Neutrophil (primary cell): ENCODE results near the gene TESMIN.

Experiments
- H3K27ac ChIP-seq: fragments of 200-600 bp; sonication (generic); 2 replicates; pipeline ENCODE4 v1.5.1; 2016; ENCODE audit warnings: mild to moderate bottlenecking, moderate library complexity
- H3K27me3 ChIP-seq: fragments of 200-600 bp; sonication (generic); 2 replicates; pipeline ENCODE4 v1.6.0; 2016; ENCODE audit warnings: mild to moderate bottlenecking
- H3K36me3 ChIP-seq: fragments of 200-600 bp; sonication (generic); 2 replicates; pipeline ENCODE4 v1.5.1; 2017
- H3K4me1 ChIP-seq, 2 experiments: fragments of 200-600 bp in 1 of 2; sonication (generic) in 1 of 2; 1 replicate in 1 of 2; 2 replicates in 1 of 2; pipeline versions ENCODE4 v1.5.1 to v1.6.1; 2013 to 2016; ENCODE audit warnings: low read depth in 1 of 2, low read length in 1 of 2, mild to moderate bottlenecking in 1 of 2, moderate library complexity in 1 of 2; ENCODE audit not compliant: control insufficient read depth in 1 of 2, insufficient read depth in 1 of 2
- H3K4me3 ChIP-seq, 2 experiments: fragments of 200-600 bp in 1 of 2; sonication (generic) in 1 of 2; 1 replicate in 1 of 2; 2 replicates in 1 of 2; pipeline ENCODE4 v1.5.1; 2013 to 2016; ENCODE audit warnings: low read depth in 1 of 2, low read length in 1 of 2, mild to moderate bottlenecking in 1 of 2, moderate library complexity in 1 of 2
- H3K9me3 ChIP-seq: fragments of 200-600 bp; sonication (generic); 2 replicates; pipeline ENCODE4 v1.5.1; 2016
- TF ChIP-seq, protein P1 (sequence below): fragments of 200-600 bp; sonication (generic); IDR thresholded peaks from 2 replicates; pipeline ENCODE4 v1.5.1; 2016; ENCODE audit warnings: antibody characterized with exemption

TESMIN gene

DNA sequence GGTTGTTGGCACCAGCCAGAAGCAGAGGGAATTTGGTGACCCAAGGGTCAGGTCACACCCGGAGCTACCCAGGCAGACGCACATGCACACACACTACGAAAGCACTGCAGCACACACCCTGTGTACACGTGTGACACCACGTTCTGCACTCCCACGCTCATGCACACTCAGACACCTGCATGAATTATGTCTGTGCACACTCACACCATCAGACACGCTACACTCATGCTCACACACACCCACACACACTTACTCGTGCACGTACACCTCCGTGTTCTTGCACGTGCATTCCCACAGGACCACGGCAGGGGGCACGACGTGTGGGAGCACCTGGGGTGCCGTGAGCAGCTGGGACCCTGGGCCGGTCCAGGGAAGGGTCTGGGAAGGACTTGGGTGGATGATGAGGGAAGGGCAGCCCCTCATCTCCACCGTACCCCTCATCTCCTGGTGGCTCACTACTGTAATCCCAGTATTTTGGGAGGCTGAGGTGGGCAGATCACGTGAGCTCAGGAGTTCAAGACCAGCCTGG is 87.8 kb downstream of the TESMIN start:
- no peaks in the 10 kb centered on the region for H3K9me3 ChIP-seq
- TF ChIP-seq, protein P1, sequence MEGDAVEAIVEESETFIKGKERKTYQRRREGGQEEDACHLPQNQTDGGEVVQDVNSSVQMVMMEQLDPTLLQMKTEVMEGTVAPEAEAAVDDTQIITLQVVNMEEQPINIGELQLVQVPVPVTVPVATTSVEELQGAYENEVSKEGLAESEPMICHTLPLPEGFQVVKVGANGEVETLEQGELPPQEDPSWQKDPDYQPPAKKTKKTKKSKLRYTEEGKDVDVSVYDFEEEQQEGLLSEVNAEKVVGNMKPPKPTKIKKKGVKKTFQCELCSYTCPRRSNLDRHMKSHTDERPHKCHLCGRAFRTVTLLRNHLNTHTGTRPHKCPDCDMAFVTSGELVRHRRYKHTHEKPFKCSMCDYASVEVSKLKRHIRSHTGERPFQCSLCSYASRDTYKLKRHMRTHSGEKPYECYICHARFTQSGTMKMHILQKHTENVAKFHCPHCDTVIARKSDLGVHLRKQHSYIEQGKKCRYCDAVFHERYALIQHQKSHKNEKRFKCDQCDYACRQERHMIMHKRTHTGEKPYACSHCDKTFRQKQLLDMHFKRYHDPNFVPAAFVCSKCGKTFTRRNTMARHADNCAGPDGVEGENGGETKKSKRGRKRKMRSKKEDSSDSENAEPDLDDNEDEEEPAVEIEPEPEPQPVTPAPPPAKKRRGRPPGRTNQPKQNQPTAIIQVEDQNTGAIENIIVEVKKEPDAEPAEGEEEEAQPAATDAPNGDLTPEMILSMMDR = no peak
- no peak overlapping the region for H3K27ac ChIP-seq
- H3K4me3 ChIP-seq = no peak overlapping the region
- H3K36me3 ChIP-seq = no peaks in the 10 kb centered on the region
- peaks cover 6% of the 10 kb centered on the region for H3K27me3 ChIP-seq
- no peaks in the 10 kb centered on the region for H3K4me1 ChIP-seq

DNA sequence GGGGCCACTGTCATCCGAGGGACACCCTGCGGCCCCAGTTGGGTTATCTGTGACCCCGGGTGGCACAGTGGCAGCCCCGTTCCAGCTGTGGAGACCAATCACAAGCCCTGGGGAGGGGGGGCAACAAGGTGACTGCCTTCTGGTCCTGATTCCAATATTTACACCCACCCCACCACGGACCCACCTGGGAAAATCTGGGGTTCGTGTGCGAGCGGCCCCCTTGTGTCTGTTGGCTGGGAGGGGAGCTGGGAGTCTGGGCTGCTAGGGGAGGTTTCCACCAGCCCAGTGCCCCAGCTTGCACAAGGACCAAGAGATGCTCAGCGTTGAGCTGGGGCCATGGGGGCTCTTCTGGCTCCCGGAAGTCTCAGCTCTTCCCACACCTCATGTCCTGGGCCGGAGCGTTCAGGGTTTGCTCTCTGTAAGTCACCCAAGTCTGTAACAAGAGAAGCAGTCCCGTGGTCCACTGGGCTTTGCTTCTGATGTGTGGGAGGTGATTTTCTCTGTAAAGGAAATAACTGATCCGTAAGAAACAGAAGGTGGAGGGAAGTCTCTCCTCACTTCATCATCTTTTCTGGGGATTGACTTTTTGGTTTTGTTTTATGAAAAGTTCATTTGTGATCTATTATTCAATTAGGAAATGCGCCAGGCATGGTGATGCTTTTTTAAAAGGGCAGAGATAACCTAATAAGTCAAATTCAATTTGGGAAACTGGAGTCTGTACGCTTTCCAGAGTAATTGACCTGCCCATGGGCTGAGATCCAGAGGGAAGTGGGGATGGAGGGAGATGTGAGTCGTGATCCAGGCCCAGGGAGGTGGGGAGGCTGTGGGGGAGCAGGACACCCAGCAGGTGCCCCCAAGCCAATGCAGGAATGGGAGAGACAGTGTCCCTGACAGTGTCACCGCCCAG is 89.4 kb downstream of the TESMIN start:
- Histone ChIP-seq H3K9me3 (no peaks in the 10 kb centered on the region), H3K36me3 (no peaks in the 10 kb centered on the region), H3K27me3 (peaks cover 6% of the 10 kb centered on the region), H3K4me3 (no peak overlapping the region), H3K27ac (no peak overlapping the region), H3K4me1 (no peaks in the 10 kb centered on the region)
- TF ChIP-seq, protein P1 = no peak

DNA sequence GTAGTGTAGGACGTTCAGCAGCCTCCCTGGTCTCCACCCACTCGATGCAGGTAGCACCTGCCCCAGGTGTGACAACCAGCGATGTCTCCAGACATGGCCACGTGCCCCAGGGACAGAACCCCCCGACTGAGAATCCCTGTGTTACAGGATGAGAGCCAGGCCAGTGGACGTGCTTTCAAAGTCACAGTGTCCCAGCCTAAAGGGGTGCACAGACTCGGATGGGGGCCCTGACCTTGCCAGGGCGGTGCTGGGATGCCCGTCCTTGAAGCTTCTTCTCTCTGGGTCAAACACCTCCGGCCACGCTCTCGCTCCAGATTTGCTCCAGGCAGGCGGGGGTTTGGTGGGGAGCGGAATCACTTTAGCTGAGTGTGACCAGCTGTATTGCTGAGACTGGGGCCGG is 90.3 kb downstream of the TESMIN start:
- Histone ChIP-seq H3K4me3 (no peak overlapping the region), H3K27me3 (peaks cover 6% of the 10 kb centered on the region), H3K36me3 (no peaks in the 10 kb centered on the region), H3K9me3 (no peaks in the 10 kb centered on the region), H3K27ac (no peak overlapping the region), H3K4me1 (no peaks in the 10 kb centered on the region)
- TF ChIP-seq, protein P1 = no peak

DNA sequence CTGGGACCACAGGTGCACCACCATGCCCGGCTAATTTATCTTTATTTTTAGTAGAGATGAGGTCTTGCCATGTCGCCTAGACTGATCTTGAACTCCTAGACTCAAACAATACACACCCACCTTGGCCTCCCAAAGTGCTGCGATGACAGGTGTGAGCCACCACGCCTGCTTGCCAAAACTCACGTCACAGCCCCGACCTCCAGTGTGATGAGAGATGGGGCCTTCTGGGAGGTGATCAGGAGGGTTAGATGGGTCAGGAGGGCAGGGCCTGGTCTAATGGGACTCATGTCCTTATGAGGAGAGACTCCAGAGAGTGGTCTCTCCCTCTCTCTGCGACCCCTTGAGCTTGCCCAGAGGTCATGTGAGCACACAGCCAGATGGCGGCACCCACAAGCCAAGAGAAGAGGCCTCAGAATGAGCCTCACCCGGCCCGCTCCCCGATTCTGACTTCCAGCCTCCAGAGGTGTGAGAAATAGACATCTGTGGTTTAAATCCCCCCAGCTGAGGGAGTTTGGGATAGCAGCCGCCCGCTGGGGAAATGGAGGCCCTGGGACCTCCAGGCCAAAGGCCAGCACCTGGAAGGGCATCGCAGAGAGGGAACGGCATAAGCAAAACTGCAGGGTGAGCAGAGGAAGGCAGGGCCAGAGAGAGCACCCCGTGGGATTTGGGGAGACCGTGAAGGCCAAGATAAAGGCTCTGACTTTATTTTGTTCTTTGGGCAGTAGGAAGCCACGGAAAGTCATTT is 91.1 kb downstream of the TESMIN start:
- Histone ChIP-seq H3K27ac (no peak overlapping the region), H3K36me3 (no peaks in the 10 kb centered on the region), H3K27me3 (peaks cover 6% of the 10 kb centered on the region), H3K4me1 (no peaks in the 10 kb centered on the region), H3K4me3 (no peak overlapping the region), H3K9me3 (no peaks in the 10 kb centered on the region)
- TF ChIP-seq, protein P1 = no peak

DNA sequence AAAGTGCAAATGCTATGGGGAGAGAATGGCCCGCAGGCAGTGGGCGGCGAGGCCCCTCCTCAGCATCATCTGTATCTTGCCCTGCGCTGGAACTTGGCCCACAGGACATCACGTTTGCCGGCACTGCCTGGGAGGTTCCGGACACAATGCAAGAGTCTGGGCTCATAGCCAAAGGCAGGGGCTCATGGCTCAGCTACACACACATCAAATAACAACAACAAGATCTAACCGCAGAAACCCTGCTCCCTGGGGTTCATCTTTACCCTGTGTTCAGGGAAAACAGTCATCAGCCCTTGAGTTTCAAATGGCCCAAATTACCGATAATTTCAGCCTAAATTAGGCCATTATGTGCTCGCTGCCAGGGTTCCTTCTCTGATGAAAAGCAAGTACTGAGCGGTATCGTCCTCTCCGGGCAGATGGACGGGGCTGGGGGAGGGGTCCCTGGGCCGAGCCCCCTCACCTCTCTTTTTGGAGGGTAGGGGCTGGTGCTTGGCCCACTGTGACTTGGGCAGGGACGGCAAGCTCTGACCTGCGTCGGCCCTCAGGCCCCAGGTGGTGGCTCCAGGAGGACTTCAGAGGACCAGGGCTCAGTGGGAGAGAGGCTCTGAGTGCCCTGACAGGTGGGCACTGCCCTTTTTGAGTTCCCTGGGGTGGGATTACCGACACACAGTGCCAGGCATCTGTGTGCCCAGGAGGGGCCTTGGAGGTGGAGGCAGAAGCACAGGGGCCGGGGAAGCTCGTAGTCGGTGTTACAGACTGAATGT is 92.0 kb downstream of the TESMIN start:
- Histone ChIP-seq H3K4me1 (no peaks in the 10 kb centered on the region), H3K4me3 (no peak overlapping the region), H3K27ac (no peak overlapping the region), H3K36me3 (no peaks in the 10 kb centered on the region), H3K27me3 (no peaks in the 10 kb centered on the region), H3K9me3 (no peaks in the 10 kb centered on the region)
- TF ChIP-seq, protein P1 = no peak
